AG09309 (cell line): ENCODE measurements around the gene ANKRD24.

Experiments used
- DNase-seq: peaks from one replicate; pipeline ENCODE4 v3.0.0-alpha.2; 2010; ENCODE audit warnings: low read depth
- H3K4me3 ChIP-seq: 2 replicates; pipeline ENCODE4 v1.5.1; 2011; ENCODE audit warnings: mild to moderate bottlenecking, low read depth, low read length, moderate library complexity; ENCODE audit not compliant: control insufficient read depth
- CTCF ChIP-seq: IDR thresholded peaks from 2 replicates; pipeline ENCODE4 v1.5.1; 2011; ENCODE audit warnings: mild to moderate bottlenecking, low read depth, low read length, inconsistent platforms; ENCODE audit not compliant: insufficient read depth, control insufficient read depth; ENCODE audit errors: missing control alignments

Gene ANKRD24

GRCh38 chr19:4174895-4175668 is 7.4 kb upstream of the ANKRD24 start:
- H3K4me3 ChIP-seq, result no peak overlapping the region
- TF ChIP-seq CTCF, result no peak
- DNase-seq, result no peak

- TF ChIP-seq CTCF, result no peak
- H3K4me3 ChIP-seq, result no peak overlapping the region
- DNase-seq, result no peak
Observed at GRCh38 chr19:4175669-4175931, 6.9 kb upstream of the ANKRD24 start.

- DNase-seq, result no peak
- H3K4me3 ChIP-seq, result no peak overlapping the region
- no peak for TF ChIP-seq CTCF
Observed at GRCh38 chr19:4177146-4177545, 5.3 kb upstream of the ANKRD24 start.

- DNase-seq, result no peak
- H3K4me3 ChIP-seq, result no peak overlapping the region
- TF ChIP-seq CTCF, result no peak
Observed at GRCh38 chr19:4178990-4179389, 3.5 kb upstream of the ANKRD24 start.

GRCh38 chr19:4181053-4181508 is 1.4 kb upstream of the ANKRD24 start:
- TF ChIP-seq CTCF, result no peak
- H3K4me3 ChIP-seq, result peak overlapping the region; percentile 3; the same call in 1 of the 2 replicates
- no peak for DNase-seq

GRCh38 chr19:4183967-4184717 is 1.7 kb downstream of the ANKRD24 start:
- H3K4me3 ChIP-seq, result no peak overlapping the region
- no peak for DNase-seq
- no peak for TF ChIP-seq CTCF
